NCI-H2196 (cell line): ENCODE measurements around the gene MAB21L2.
"Not testable (repeated sequence)": the region's sequence is repeated elsewhere in the genome, so short reads cannot be mapped to it uniquely, and the experiment has no call there.

Source experiments
- DNase-seq: peaks from one replicate; lab custom pipeline; 2025; ENCODE audit not compliant: unreplicated experiment; lab: John Stamatoyannopoulos, UW

Gene MAB21L2

GRCh38 chr4:150582146-150582872 lies at the start of gene MAB21L2:
MAB21L2 (plus strand) TSS chr4:150582151; CDS start chr4:150583030, 879 bp downstream.
- no peak for DNase-seq

- DNase-seq: no peak
Measured at GRCh38 chr4:150533673-150534072, 48.3 kb upstream of the MAB21L2 start.

GRCh38 chr4:150534818-150535217 lies 47.1 kb upstream of the MAB21L2 start:
- no peak for DNase-seq

- DNase-seq: not testable (repeated sequence)
Measured at GRCh38 chr4:150537911-150538310, 44.0 kb upstream of the MAB21L2 start.

- no peak for DNase-seq
Measured at GRCh38 chr4:150540536-150540935, 41.4 kb upstream of the MAB21L2 start.

GRCh38 chr4:150540959-150541360 lies 41.0 kb upstream of the MAB21L2 start:
- no peak for DNase-seq

GRCh38 chr4:150541681-150542080 lies 40.3 kb upstream of the MAB21L2 start:
- DNase-seq: no peak

- DNase-seq: no peak
Measured at GRCh38 chr4:150543042-150543441, 38.9 kb upstream of the MAB21L2 start.

GRCh38 chr4:150546286-150546685 lies 35.7 kb upstream of the MAB21L2 start:
- DNase-seq: no peak

- no peak for DNase-seq
Measured at GRCh38 chr4:150547154-150547838, 34.7 kb upstream of the MAB21L2 start.

GRCh38 chr4:150557811-150558210 lies 24.1 kb upstream of the MAB21L2 start:
- DNase-seq: not testable (repeated sequence)

- DNase-seq: no peak
Measured at GRCh38 chr4:150561143-150561737, 20.7 kb upstream of the MAB21L2 start.

GRCh38 chr4:150562250-150562649 lies 19.7 kb upstream of the MAB21L2 start:
- no peak for DNase-seq

GRCh38 chr4:150562751-150563150 lies 19.2 kb upstream of the MAB21L2 start:
- DNase-seq: no peak

GRCh38 chr4:150564967-150565366 lies 17.0 kb upstream of the MAB21L2 start:
- not testable (repeated sequence) for DNase-seq

- DNase-seq: no peak
Measured at GRCh38 chr4:150567070-150567469, 14.9 kb upstream of the MAB21L2 start.

- no peak for DNase-seq
Measured at GRCh38 chr4:150569384-150569987, 12.5 kb upstream of the MAB21L2 start.

GRCh38 chr4:150569998-150570535 lies 11.9 kb upstream of the MAB21L2 start:
- DNase-seq: no peak

- DNase-seq: no peak
Measured at GRCh38 chr4:150570862-150571261, 11.1 kb upstream of the MAB21L2 start.

GRCh38 chr4:150572704-150573504 lies 9.0 kb upstream of the MAB21L2 start:
- DNase-seq: no peak

GRCh38 chr4:150573534-150573933 lies 8.4 kb upstream of the MAB21L2 start:
- no peak for DNase-seq
